NCI-H345 treated with DMSO at 0.1 percent for 48 hours (cell line): ENCODE measurements around the gene FAM89A.

Experiments used
- DNase-seq: peaks from one replicate; lab custom pipeline; 2025; ENCODE audit not compliant: unreplicated experiment; lab: John Stamatoyannopoulos, UW

The FAM89A gene

GRCh38 chr1:231040019-231040799, at the start of gene FAM89A:
FAM89A (minus strand) TSS chr1:231040254; CDS start chr1:231040211, 43 bp downstream.
- no peak for DNase-seq

DNA sequence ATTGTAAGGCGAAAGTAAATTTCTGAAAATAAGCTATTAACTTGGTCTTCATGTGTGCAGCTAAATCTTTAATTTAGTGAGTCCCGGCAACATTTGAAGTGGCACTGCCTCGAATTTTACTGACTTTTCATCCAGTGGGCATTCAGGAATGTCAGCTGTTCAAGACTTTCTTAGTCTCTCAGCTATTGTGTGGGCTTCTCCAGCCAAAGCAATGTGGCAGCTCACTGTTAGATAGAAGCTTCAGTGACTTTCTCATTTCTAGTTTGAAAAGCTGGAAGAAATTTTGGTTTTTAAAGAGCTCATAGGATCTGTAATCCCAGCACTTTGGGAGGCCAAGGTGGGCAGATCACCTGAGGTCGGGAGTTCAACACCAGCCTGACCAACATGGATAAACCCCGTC, 44.3 kb upstream of the FAM89A start:
- DNase-seq, result no peak

DNA sequence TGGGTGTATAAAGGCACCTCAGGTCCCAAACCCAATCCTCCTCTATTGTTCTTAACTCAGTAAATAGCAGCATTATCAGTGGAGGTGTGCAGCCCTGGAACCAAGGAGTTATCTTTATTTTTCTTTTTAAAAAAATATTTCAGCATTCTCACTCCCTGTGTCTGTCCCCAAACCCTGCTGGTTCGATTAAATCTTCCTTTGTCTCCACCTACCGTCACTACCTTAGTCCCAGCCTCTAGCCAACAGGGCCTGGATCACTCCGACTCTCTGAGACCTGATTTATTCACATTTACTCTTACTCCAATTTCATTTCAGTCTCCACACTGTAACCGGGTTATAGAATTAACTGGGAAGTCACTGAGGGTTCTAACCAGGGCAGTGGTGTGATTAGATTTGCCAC, 39.1 kb upstream of the FAM89A start:
- DNase-seq, result no peak

DNA sequence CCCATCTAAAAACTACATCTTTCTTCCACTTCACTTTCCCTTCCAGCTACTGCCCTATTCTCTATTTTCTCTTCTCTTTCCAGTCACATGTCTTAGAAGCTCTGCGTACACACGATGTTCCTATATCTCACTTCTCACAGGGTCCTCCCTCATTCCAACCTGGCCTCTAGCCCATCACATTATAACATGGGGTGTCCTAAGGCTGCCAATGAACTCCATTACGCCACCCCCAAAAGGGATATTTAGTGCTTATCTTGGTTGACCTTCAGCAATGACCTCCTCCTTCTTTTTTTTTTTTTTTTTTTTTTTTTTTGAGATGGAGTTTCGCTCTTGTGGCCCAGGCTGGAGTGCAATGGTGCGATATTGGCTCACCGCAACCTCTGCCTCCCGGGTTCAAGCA, 38.2 kb upstream of the FAM89A start:
- no peak for DNase-seq

DNA sequence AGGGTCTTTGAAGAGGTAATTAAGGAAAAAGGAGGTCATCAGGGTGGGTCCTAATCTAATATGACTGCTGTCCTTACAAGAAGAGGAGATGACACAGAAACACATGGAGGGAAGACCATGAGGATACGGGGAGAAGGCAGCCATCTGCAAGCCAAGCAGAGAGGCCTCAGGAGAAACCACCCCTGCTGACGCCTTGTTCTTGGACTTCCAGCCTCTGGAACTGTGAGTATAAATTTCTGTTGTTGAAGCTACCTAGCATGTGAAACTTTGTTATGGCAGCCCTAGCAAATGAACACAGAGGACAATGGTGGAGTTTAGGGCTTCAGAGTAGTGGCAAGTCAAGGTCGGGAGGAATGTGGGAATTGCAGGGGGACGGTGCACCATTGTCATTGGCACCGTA, 36.7 kb upstream of the FAM89A start:
- no peak for DNase-seq

DNA sequence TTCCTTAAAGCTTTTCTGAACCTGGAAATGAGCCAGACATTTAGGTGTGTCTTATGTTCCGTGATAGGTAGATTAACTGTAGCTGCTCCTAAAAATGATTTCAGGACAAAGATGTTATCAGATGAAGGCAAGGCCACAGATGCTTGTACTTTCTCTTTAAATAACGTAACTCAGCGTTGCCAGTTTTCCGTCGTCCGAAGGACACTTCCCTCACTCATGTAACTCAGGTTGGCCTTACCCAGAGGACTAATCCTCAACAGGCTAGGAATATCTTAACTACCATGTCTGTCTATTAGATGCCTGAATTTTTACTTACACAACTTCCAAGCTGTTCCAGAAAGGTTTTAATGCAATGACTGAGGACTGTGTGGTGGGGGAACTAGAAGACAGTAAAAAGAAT, 35.4 kb upstream of the FAM89A start:
- DNase-seq, result no peak

DNA sequence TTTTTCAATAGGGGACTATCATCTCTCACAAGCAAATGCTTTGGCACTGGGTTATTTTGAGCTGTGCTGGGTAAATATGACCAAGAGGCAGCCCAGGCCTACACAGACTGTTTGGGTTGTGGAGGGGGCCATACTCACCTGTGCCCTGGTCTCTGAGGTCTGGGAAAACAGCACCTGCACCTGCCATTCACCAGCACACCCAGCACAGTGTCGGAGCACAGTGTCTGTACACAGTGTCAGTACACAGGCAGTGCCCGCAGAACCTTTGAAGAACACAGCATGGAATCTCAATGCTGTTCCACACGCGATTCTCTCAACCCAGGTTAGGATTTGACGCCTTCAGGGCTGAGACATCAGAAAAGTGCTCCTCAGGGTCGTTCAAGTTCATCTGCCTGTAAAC, 35.0 kb upstream of the FAM89A start:
- no peak for DNase-seq

GRCh38 chr1:231074046-231074445, 34.0 kb upstream of the FAM89A start:
- DNase-seq, result no peak

DNA sequence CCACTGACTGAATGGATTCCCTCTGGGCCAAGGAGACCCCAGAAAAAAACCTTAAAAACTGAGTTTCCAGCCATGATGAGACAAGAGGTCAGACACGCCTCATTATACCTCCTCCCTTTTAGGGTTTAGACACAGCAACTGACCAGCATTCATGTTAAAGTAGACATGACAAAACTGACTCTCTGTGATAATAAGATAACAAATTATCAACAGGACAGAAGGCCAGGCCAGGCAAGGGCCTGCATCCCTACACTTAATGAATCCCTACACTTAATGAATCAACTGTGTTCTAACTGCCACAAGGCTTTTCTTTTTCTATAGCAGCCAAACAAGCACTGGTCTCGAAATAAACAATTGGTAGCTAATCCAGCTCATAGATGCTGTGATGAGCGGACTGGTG, 33.3 kb upstream of the FAM89A start:
- no peak for DNase-seq

DNA sequence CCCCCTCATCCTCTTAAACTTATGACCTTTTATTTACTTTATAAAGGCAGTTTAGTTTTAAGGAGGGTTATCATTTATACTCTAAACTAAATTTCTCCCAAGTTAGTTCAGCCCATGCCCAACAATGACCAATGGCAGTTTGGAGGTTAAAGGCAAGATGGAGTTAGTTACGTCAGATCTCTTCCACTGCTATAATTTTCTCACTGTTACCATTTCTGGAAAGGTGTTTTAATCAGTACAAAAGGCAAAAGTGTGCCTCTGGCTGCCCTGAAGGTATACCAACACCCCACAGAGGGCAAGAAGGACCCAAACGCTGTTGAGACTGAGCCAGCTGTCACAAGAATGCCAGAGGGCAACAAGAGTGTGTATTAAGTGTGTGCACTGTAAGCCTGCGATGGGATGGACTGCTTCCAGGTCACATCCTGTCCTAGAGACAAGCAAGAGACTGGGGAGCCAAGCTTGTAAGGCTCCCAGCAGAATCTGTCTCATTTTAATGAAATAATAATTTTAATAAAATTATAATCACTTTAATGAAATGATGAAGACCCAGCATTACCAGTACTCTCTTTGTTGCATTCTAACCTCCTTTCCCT, 32.5 kb upstream of the FAM89A start:
- no peak for DNase-seq

DNA sequence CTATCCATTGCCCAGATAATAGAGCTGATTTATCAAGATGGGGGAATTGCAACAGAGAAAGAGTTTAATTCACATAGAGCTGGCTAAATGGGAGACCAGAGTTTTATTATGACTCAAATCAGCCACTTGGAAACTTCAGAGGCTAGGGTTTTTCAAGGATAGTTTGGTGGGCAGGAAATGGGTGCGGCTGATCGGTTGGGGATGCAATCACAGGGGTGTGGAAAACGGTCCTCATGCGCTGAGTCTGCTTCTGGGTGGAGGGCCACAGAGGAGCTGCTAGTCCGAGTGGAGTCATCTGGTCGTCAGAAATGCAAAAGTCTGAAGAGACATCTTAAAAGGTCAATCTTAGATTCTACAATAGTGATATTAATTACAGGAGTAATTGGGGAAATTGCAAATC, 32.0 kb upstream of the FAM89A start:
- no peak for DNase-seq

DNA sequence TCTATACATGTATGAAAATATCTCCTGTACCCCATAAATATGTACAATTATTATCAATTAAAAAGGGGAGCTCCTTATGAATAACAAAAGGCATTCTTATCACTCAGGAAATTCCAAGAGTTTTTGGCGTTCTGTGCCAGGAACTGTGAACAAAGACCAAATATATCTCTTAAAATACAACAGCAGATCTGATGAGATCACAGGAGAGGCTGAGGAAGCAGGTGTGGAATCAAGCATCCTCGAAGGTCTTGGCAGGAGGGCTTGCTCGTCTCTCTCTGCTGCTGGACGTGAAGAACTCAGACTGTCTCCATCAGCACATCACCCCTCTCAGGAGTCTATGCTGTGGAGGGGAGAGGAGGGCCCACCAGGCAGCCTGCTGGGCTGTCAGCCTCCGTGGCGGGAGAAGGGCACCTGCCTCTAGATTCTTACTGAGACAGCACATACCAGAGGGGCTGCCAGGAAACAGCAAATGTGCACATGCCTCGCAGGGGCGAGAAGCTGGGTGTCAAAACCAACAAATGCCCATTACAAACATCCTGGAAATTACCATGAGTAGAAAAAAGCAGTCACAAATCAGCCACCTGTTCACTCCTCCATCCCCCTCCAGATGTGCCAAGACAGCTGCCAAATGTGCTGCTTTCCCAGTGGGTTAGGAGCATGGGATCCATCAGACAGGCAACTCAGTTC, 30.8 kb upstream of the FAM89A start:
- no peak for DNase-seq

GRCh38 chr1:231069333-231069732, 29.3 kb upstream of the FAM89A start:
- no peak for DNase-seq

- DNase-seq, result no peak
Measured at GRCh38 chr1:231068762-231069161, 28.7 kb upstream of the FAM89A start.

GRCh38 chr1:231065510-231066241, 25.6 kb upstream of the FAM89A start:
- DNase-seq, result no peak

GRCh38 chr1:231064418-231064817, 24.4 kb upstream of the FAM89A start:
- DNase-seq, result no peak

DNA sequence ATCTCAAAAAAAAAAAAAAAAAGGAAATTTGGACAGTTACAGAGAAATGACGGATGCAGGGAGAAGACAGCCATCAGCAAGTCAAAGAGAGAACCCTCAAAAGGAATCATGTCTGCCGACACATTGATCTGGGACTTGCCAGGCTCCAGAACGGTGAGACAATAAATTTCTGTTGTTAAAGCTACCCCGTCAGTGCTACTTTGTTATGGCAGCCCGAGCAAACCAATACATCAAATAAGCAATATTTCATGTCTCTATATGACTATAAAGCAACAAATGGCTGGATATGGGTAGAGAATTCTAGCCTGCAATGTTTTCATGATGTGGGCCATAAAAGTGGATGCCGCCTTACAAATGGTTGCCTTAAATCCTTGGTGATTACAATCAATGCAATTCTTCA, 23.3 kb upstream of the FAM89A start:
- DNase-seq, result no peak

DNA sequence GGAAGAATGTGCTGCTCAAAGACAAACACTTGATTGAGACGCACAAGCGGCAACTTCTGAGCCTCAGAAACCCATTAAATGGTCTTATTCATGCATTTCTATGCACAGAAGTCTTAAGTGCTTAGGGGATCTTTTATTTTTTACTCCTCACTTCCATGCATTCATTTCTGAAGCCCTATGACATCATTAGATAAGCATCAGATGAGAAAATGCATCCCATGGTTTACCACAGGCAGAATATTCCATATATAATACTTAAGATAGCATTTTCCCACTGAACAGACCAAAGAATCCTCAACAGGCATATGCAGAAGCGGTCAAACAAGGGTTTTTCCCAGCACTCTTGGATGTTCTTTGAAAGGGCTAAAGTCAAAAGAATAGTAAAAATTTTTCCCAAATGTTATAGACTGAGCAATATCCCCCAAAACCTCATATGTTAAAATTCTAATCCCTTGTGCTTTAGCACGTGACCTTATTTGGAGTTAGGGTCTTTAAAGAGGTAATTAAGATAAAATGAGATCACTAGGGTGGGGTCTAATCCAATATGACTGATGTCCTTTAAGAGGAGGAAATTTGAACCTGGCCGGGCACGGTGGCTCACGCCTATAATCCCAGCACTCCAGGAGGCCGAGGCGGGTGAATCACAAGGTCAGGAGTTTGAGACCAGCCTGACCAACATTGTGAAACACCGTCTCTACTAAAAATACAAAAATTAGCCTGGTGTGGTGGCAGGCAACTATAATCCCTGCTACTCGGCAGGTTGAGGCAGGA, 22.6 kb upstream of the FAM89A start:
- no peak for DNase-seq

GRCh38 chr1:231059566-231060193, 19.6 kb upstream of the FAM89A start:
- no peak for DNase-seq

DNA sequence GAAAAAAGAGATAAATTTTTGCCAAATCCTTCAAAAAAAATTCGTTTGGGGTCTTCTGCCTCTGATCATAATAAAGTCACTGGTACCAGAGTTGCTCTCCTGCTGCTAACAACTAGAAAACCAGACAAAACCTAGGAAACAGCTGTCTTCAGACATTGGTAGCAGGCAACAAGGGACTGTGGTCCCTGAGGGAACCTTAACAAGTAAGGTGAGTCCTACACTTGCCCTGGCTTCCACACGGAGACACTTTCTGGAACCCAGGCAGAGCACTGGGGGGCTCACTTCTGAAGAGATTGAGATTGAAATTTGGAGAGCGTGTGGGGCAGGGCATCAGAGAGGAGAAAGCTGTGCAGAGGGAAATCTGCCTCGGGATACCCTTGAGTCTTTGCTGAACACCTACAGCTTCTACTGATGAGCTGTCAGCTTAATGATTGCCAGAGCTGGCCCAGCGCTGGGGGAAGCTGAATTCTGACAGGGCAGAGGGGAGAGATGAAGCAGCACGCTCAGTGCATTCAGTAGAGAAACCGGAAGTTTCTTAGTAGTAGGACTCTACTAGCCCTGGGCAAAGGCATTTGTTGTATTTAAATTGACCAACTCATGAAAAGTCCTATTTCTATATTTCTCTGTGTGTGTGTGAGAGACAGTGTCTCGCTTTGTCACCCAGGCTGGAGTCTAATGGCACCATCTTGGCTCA, 18.5 kb upstream of the FAM89A start:
- no peak for DNase-seq
